ENCODE measurements around the gene KLRC3. TPM values are rescaled to one million over a fixed set of nuclear protein-coding genes. Genes with fewer than 3 reads are reported as not detected.

KLRC3 gene
- total and polyA plus RNA-seq, 4 donors: 0.08 to 0.50 (median 0.14) TPM; not detected in 1

DNA sequence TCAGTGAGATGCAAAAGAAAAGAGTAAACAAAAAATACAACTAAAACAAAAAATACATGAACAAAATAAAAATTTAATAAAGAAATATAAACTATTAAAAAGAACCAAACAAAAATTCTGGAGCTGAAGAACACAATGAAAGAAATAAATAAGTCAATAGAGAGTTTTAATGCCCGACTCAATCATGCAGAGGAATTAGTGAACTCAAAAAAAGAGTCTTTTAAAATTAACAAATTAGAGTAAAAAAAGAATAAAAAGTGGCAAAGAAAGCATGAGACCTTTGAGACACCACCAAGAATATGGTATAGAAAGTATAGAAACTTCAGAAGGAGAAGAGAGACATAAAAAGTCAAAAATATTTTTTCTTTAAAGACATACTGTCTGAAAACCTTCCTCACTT, 35.4 kb upstream of the KLRC3 start:
- WGBS: 81% methylated on average over 1 of the region's 1 CpG
- no peaks in the 10 kb centered on the region for H3K4me1 ChIP-seq (ENCODE audit: control insufficient read depth in 4 of 4, insufficient read depth in 4 of 4, low read length in 3 of 4)
- no peaks in the 10 kb centered on the region for H3K36me3 ChIP-seq (ENCODE audit: control insufficient read depth in 4 of 4, insufficient read depth in 3 of 4, low read depth in 1 of 4, low read length in 3 of 4)
- DNase-seq (ENCODE audit: low spot score): no peak
- peaks cover 0 to 4% (median 2%) of the 10 kb centered on the region in 4 donors for H3K9me3 ChIP-seq (ENCODE audit: control insufficient read depth in 4 of 4, low read length in 3 of 4)
- H3K27ac ChIP-seq (ENCODE audit: low read depth in 1 of 2, low read length in 2 of 2): no peak overlapping the region
- peaks cover 0 to 7% (median 0%) of the 10 kb centered on the region in 4 donors for H3K27me3 ChIP-seq (ENCODE audit: control insufficient read depth in 4 of 4, insufficient read depth in 4 of 4, low read length in 3 of 4)
- no peak overlapping the region for H3K4me3 ChIP-seq (ENCODE audit: low read depth in 1 of 3, low read length in 3 of 3)
- no peak overlapping the region for H3K9ac ChIP-seq (ENCODE audit: low read depth in 1 of 2, low read length in 2 of 2)
- TF ChIP-seq EGR1 (IDR thresholded peaks at IDR 0.05; ENCODE audit: low read depth in 2 of 2) (no peak), FOXA1 (IDR thresholded peaks at IDR 0.05) (no peak), JUND (IDR thresholded peaks at IDR 0.05) (no peak), HNF4G (IDR thresholded peaks at IDR 0.05) (no peak), RAD21 (IDR thresholded peaks at IDR 0.05) (no peak), FOXA2 (IDR thresholded peaks at IDR 0.05) (no peak), NR2F2 (IDR thresholded peaks at IDR 0.05) (no peak), GABPA (IDR thresholded peaks at IDR 0.05 in 1 of 2, conservative IDR thresholded peaks at IDR 0.05 in 1 of 2) (no peak), RXRA (IDR thresholded peaks at IDR 0.05) (no peak), TAF1 (conservative IDR thresholded peaks at IDR 0.05) (no peak)
- TF ChIP-seq, protein P1, sequence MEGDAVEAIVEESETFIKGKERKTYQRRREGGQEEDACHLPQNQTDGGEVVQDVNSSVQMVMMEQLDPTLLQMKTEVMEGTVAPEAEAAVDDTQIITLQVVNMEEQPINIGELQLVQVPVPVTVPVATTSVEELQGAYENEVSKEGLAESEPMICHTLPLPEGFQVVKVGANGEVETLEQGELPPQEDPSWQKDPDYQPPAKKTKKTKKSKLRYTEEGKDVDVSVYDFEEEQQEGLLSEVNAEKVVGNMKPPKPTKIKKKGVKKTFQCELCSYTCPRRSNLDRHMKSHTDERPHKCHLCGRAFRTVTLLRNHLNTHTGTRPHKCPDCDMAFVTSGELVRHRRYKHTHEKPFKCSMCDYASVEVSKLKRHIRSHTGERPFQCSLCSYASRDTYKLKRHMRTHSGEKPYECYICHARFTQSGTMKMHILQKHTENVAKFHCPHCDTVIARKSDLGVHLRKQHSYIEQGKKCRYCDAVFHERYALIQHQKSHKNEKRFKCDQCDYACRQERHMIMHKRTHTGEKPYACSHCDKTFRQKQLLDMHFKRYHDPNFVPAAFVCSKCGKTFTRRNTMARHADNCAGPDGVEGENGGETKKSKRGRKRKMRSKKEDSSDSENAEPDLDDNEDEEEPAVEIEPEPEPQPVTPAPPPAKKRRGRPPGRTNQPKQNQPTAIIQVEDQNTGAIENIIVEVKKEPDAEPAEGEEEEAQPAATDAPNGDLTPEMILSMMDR (IDR thresholded peaks at IDR 0.05; ENCODE audit: low read depth, low read length, missing input control): no peak
- TF ChIP-seq, protein P2, sequence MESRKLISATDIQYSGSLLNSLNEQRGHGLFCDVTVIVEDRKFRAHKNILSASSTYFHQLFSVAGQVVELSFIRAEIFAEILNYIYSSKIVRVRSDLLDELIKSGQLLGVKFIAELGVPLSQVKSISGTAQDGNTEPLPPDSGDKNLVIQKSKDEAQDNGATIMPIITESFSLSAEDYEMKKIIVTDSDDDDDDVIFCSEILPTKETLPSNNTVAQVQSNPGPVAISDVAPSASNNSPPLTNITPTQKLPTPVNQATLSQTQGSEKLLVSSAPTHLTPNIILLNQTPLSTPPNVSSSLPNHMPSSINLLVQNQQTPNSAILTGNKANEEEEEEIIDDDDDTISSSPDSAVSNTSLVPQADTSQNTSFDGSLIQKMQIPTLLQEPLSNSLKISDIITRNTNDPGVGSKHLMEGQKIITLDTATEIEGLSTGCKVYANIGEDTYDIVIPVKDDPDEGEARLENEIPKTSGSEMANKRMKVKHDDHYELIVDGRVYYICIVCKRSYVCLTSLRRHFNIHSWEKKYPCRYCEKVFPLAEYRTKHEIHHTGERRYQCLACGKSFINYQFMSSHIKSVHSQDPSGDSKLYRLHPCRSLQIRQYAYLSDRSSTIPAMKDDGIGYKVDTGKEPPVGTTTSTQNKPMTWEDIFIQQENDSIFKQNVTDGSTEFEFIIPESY (IDR thresholded peaks at IDR 0.05): no peak
- TF ChIP-seq, protein P3, sequence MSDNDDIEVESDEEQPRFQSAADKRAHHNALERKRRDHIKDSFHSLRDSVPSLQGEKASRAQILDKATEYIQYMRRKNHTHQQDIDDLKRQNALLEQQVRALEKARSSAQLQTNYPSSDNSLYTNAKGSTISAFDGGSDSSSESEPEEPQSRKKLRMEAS (IDR thresholded peaks at IDR 0.05): no peak
- TF ChIP-seq, protein P4, sequence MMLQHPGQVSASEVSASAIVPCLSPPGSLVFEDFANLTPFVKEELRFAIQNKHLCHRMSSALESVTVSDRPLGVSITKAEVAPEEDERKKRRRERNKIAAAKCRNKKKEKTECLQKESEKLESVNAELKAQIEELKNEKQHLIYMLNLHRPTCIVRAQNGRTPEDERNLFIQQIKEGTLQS (IDR thresholded peaks at IDR 0.05): no peak

DNA sequence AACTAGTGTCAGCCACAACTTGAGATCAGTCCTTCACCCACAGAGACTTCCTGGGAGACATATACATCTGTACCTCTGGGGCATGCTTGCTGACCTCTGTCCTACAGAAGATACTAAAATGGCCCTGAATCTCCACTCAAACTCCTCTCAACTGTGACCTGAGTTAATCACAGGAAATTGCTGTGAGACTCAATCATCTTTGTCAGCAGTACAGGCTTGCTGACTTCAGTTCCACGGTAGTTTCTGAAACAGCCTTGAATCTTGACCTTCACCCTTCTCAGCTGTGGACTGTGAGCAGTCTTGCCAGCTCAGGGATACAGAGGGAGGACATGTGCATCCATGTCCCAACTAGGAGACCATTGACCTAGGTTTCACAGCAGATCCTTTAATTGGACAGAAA, 34.1 kb upstream of the KLRC3 start:
- Histone ChIP-seq H3K36me3 (ENCODE audit: control insufficient read depth in 4 of 4, insufficient read depth in 3 of 4, low read depth in 1 of 4, low read length in 3 of 4) (no peaks in the 10 kb centered on the region), H3K9me3 (ENCODE audit: control insufficient read depth in 4 of 4, low read length in 3 of 4) (peaks cover 0 to 4% (median 2%) of the 10 kb centered on the region in 4 donors), H3K27me3 (ENCODE audit: control insufficient read depth in 4 of 4, insufficient read depth in 4 of 4, low read length in 3 of 4) (peaks cover 0 to 5% (median 0%) of the 10 kb centered on the region in 4 donors), H3K4me3 (ENCODE audit: low read depth in 1 of 3, low read length in 3 of 3) (no peak overlapping the region), H3K27ac (ENCODE audit: low read depth in 1 of 2, low read length in 2 of 2) (no peak overlapping the region), H3K4me1 (ENCODE audit: control insufficient read depth in 4 of 4, insufficient read depth in 4 of 4, low read length in 3 of 4) (no peaks in the 10 kb centered on the region), H3K9ac (ENCODE audit: low read depth in 1 of 2, low read length in 2 of 2) (no peak overlapping the region)
- TF ChIP-seq TAF1 (conservative IDR thresholded peaks at IDR 0.05) (no peak), YY1 (IDR thresholded peaks at IDR 0.05) (no peak), HNF4A (conservative IDR thresholded peaks at IDR 0.05) (no peak), FOXA1 (IDR thresholded peaks at IDR 0.05) (no peak), RXRA (IDR thresholded peaks at IDR 0.05) (no peak), FOXA2 (IDR thresholded peaks at IDR 0.05) (no peak), SP1 (IDR thresholded peaks at IDR 0.05) (no peak), GABPA (IDR thresholded peaks at IDR 0.05 in 1 of 2, conservative IDR thresholded peaks at IDR 0.05 in 1 of 2) (no peak), NR2F2 (IDR thresholded peaks at IDR 0.05) (no peak), HNF4G (IDR thresholded peaks at IDR 0.05) (no peak), JUND (IDR thresholded peaks at IDR 0.05) (no peak)
- TF ChIP-seq, protein P3 (IDR thresholded peaks at IDR 0.05): no peak
- TF ChIP-seq, protein P2 (IDR thresholded peaks at IDR 0.05): no peak
- WGBS: 51% methylated on average over 1 of the region's 1 CpG
- DNase-seq (ENCODE audit: low spot score): no peak
